SU-DHL-6 (cell line): ENCODE results near the gene SOCS1.

Experiments
- CTCF ChIP-seq: fragments of 200-600 bp; sonication (generic); IDR thresholded peaks from one replicate; pipeline ENCODE4 v1.5.1; 2017; ENCODE audit warnings: antibody characterized with exemption, mild to moderate bottlenecking, low read length, moderate library complexity; ENCODE audit not compliant: insufficient read depth, poor library complexity, severe bottlenecking
- EZH2phosphoT487 ChIP-seq: fragments of 200-600 bp; sonication (generic), shearing (Covaris generic); conservative IDR thresholded peaks from 2 replicates; pipeline ENCODE4 v1.6.1; 2018; ENCODE audit warnings: mild to moderate bottlenecking, antibody characterized with exemption, low read length, moderate library complexity, mixed read lengths

- TF ChIP-seq EZH2phosphoT487 (no peak), CTCF (no peak)
Observed at GRCh38 chr16:11280616-11281522, 24.9 kb upstream of the SOCS1 start, which contains the start of gene PRM1.
